ENCODE data around the gene RNU1-4.
"Not testable (repeated sequence)": the region's sequence is repeated elsewhere in the genome, so short reads cannot be mapped to it uniquely, and the experiment has no call there.

Gene RNU1-4

DNA sequence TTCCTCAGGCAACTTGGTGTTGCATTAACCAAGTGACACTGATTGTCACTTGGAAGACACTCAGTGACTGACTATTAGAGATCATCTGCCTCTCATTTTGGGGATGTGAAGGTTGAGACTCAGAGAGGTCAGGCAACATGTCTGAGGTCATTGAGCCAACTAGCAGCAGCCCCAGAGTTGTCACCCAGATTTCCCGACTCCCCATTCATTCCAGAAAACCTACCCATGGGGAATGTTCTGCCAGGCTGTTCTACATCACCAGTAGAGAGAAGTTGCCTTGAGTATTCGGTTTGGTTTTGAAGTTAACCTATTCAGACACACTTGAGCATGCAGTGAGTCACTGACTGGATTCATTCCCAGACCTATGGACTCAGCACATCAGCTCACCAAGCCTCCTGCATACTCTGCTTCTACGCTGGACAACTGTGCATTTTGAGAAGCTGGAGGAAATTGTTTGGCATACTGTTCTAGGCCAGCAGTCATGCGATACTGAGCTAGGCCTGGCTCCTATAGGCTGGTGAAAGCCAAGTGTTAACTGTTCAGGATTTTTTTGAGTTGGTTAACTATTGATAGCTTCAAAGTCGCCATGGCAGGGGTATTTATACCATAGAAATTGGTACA, 29.9 kb downstream of the RNU1-4 start:
- peaks cover 31% of the 10 kb centered on the region for H3K27me3 Mint-ChIP-seq
- not testable (repeated sequence) for H3K4me1 Mint-ChIP-seq, H3K4me3 Mint-ChIP-seq, ATAC-seq, H3K36me3 Mint-ChIP-seq, H3K9me3 Mint-ChIP-seq, H3K27ac Mint-ChIP-seq

DNA sequence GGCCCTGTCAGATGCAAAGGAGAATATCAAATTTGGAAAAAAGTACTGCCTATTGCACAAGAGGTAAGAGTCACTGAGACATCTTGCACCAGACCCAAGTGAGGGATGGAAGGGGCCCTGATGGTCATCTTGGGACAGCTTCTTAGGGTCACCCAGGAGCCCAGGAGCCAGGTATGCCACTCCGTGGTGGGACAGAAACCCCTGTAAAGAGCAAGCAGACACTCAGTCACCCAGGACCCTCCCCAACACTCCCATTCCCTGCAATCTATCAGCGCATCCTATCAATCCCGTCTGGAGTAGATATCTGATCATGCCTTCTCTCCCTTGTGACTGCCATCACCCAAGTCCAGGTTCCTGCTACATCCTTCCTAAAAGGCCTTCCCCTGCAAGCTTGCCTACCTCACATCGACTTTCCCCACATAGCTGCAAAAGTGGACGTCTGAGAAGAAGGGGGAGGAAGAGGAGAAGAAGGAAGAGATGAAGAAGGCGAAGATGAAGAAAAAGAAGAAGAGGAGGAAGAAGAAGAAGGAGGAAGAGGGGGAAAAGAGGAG, 30.7 kb downstream of the RNU1-4 start:
- H3K36me3 Mint-ChIP-seq, H3K4me1 Mint-ChIP-seq, ATAC-seq, H3K4me3 Mint-ChIP-seq, H3K9me3 Mint-ChIP-seq, H3K27ac Mint-ChIP-seq: not testable (repeated sequence)
- H3K27me3 Mint-ChIP-seq: peaks cover 26% of the 10 kb centered on the region

DNA sequence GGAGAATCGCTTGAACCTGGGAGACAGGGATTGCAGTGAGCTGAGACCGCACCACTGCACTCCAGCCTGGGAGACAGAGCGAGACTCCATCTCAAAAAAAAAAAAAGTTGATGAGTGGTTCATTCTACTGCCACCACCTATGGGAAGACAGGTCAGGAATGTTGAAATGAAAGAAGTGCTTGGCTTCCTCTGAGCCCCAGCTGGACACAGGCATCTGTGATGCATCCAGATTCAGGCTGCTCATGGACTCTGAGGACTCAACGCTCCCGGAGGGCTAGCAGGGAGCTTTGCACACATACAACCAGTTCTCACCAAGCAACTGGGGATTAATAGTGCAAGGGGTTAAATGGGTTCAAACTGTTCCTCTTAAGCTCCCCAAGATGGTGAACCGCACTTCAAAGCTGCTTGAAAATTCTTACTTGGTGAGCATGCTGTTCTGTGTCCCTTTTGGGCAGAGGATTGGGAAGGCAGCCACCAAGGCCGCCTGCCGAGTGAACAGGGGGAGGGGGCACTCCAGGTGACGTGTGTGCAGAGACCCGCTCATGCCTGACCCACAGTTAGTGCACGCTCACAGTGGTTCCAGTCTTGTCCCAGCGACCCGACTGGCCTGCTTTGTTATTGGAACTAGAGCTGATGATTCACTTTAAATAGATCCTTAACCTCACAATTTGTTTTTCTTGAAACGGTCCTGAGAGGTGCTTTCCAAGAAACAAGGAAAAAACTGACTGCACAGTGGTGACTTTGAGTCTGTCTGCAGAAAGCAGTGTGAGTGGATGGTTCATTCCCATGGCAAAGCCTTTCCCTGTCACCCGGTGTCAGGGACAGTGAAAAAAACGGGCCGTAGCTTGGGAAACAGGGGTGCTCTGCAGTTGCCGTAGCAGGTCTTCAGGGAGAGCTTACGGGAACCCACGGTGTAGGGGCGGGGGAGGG, 32.2 kb downstream of the RNU1-4 start:
- H3K4me3 Mint-ChIP-seq, H3K36me3 Mint-ChIP-seq, H3K4me1 Mint-ChIP-seq, ATAC-seq, H3K9me3 Mint-ChIP-seq, H3K27ac Mint-ChIP-seq: not testable (repeated sequence)
- H3K27me3 Mint-ChIP-seq: peaks cover 36% of the 10 kb centered on the region

DNA sequence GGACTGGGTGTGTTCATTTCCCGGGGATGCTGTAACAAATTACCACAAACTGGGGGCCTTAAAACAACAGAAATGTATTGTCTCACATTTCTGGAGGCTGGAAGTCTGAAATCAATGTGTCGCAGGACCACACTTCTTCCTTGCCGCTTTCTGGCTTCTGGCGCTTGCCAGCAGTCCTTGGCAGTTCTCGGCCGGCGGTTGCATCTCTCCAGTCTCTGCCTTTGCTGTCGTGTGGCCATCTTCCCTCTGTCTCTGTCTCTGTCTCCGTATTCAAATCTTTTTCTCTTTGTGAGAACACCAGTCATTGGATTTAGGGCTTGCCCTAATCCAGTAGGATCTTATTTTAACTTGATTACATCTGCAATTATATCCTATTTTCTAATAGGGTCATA, 32.9 kb downstream of the RNU1-4 start:
- H3K4me3 Mint-ChIP-seq, H3K4me1 Mint-ChIP-seq, H3K36me3 Mint-ChIP-seq, H3K27ac Mint-ChIP-seq, H3K9me3 Mint-ChIP-seq, ATAC-seq: not testable (repeated sequence)
- peaks cover 42% of the 10 kb centered on the region for H3K27me3 Mint-ChIP-seq

DNA sequence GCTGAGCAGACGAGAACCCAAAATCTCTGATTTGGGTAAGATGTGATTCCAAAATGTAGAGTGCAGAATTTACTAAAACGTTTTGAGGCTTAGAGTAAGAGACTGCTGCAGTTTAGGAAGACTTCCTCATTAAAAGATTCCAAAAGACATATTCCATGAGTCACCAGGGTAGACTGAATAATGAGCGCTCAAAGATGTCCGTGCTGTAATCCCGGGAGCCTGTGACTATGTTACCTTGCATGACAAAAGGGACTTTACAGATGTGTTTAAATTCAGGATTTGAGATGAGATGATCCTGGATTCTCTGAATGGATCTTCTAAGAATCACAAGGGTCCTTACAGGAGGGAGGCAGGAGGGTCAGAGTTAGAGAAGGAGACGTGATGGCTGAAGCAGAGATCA, 33.4 kb downstream of the RNU1-4 start:
- H3K27me3 Mint-ChIP-seq: peaks cover 44% of the 10 kb centered on the region
- H3K9me3 Mint-ChIP-seq, H3K4me1 Mint-ChIP-seq, H3K36me3 Mint-ChIP-seq, ATAC-seq, H3K4me3 Mint-ChIP-seq, H3K27ac Mint-ChIP-seq: not testable (repeated sequence)

DNA sequence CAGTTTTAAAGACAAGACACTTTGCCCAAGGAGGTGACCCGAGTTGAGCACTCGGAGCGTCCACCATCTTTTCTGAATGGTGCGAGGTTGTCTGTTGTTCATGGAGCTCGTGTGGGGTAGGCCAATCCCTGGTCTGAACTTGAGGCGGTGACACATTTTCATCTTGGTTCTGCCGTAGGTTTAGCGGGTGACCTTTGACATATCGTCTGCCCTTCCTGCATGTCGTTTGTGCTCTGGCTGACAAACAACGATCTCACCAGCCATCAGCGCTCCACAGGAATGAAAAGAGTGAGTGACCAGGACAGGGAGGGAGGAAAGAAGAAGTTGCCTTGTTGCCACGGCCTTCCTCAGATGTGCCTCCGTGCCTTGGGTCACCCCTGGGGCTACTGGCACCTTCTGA, 34.5 kb downstream of the RNU1-4 start:
- H3K27me3 Mint-ChIP-seq: peaks cover 44% of the 10 kb centered on the region
- not testable (repeated sequence) for H3K27ac Mint-ChIP-seq, H3K4me1 Mint-ChIP-seq, H3K4me3 Mint-ChIP-seq, H3K9me3 Mint-ChIP-seq, H3K36me3 Mint-ChIP-seq, ATAC-seq

DNA sequence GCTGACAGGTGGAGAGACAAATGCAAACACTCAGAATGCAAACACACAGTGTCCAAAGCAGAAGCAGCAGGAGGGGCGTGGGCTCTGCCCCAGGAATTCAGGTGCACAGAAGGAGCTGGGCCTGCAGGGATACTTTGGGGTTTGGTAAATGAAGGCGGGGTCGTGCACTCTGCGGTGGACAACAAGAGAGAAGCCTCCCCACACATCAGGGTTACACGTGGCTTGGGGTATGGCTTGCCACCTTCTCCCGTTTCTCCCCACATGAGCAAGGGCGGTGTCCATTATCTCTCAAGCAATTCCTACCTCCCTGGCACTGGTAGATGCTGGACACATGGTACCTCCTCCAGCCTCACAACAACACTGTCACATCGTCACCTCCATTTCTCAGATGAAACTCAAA, 35.0 kb downstream of the RNU1-4 start:
- peaks cover 44% of the 10 kb centered on the region for H3K27me3 Mint-ChIP-seq
- H3K36me3 Mint-ChIP-seq, H3K9me3 Mint-ChIP-seq, H3K4me3 Mint-ChIP-seq, ATAC-seq, H3K27ac Mint-ChIP-seq, H3K4me1 Mint-ChIP-seq: not testable (repeated sequence)

DNA sequence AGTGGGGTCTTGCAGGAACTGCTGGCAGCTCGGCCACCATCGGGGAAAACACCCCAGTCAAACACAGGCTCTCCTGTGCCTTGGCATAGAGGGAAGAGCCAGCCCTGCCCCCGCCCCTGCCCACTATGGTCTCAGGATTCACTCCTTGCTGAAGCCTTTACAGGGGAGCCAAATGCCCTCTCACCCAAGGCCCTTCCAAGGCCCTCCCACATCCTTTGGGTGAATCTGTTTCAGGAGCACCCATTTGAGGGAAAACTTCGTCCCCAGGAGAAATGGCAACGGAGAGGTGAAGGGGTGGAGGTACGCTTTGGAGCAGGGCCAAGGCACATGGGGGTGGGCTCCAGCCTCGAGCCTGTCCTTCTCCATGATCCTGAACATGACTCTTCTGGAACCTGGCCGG, 35.9 kb downstream of the RNU1-4 start:
- H3K4me1 Mint-ChIP-seq, H3K9me3 Mint-ChIP-seq, ATAC-seq, H3K36me3 Mint-ChIP-seq, H3K27ac Mint-ChIP-seq, H3K4me3 Mint-ChIP-seq: not testable (repeated sequence)
- peaks cover 39% of the 10 kb centered on the region for H3K27me3 Mint-ChIP-seq

DNA sequence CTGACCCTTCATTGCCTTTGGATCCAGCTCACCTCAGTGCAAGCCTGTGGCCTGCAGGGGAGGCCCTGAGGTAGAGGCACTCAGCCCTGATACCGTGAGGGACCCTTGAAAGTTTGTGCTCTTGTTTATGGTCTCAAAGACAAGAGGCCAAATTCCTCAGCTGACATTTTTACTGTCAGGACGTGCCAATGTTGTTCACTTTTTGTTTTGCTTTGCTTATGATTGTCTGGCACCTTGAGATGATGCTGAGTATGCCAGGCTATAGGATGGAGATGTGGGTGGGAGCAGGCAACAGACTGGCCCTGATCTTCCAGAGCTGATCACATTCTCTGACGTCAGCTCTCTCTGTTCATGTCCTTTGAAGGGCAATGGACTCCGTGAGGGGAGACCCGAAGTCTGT, 36.5 kb downstream of the RNU1-4 start:
- H3K4me3 Mint-ChIP-seq, H3K9me3 Mint-ChIP-seq: not testable (repeated sequence)

DNA sequence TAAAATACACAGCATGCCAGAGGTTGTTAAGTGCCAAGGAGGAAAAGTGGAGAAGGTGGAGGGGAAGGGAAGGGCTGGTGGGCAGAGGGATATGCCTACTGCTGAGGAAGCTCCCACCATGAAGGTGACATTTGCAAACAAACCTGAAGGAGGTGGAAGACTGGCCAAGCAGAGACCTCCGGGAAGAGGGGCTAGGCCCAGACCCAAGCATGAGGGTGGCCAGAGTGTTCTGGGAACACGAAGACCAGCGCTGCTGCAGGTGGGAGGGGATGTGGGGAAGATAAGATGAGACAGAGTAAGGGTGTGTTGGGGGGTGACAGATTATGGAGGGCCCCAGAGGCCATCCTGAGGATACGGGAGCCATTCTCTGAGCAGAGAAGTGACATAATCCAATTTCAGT, 37.5 kb downstream of the RNU1-4 start:
- H3K27me3 Mint-ChIP-seq: peaks cover 28% of the 10 kb centered on the region
- H3K9me3 Mint-ChIP-seq, H3K27ac Mint-ChIP-seq, ATAC-seq, H3K4me1 Mint-ChIP-seq, H3K4me3 Mint-ChIP-seq, H3K36me3 Mint-ChIP-seq: not testable (repeated sequence)

More for the DNA sequence above, 36.5 kb downstream of the RNU1-4 start:
- ATAC-seq, H3K27ac Mint-ChIP-seq, H3K4me1 Mint-ChIP-seq, H3K36me3 Mint-ChIP-seq: not testable (repeated sequence)
- peaks cover 36% of the 10 kb centered on the region for H3K27me3 Mint-ChIP-seq

DNA sequence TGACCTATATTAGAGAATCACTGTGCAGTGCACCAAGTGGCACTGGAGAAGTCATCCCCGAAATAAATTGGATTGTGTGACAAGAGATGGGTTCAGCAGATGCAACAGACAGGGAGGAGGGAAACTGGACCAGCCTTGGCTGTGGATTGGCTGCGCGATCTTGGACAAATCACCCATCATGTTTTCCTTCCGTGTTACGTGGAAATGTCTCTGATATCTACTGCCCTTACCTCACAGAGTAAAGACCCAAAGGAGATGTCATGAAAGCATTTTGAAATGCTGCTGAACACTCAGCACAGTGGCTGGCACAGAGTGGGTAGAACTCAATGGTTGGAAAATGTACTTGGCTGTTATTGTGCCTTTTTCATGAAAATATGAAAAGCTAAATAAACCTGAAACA, 39.2 kb downstream of the RNU1-4 start:
- not testable (repeated sequence) for H3K4me3 Mint-ChIP-seq, ATAC-seq, H3K4me1 Mint-ChIP-seq, H3K9me3 Mint-ChIP-seq, H3K27ac Mint-ChIP-seq, H3K36me3 Mint-ChIP-seq
- H3K27me3 Mint-ChIP-seq: peaks cover 18% of the 10 kb centered on the region

DNA sequence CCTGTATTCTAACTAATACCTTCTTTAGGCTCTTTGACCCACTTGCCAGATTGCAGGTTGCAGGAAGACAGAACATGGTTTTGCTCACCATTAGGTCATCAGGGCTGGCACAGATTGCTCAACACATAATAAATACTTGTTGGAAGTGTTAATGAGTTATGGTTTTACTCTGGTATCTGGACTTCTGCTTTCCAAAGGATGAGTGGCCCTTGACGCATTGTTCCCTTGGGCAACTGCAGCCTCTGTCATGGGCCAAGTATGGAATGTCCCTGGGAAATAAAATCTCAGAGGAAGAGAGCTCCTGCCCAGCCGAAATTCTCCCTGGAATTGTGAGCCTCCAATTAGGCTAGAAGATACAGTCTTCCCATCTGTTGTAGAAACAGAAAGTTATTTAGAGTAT, 40.7 kb downstream of the RNU1-4 start:
- not testable (repeated sequence) for ATAC-seq, H3K4me1 Mint-ChIP-seq, H3K9me3 Mint-ChIP-seq, H3K4me3 Mint-ChIP-seq, H3K36me3 Mint-ChIP-seq, H3K27ac Mint-ChIP-seq
- H3K27me3 Mint-ChIP-seq: peaks cover 18% of the 10 kb centered on the region

DNA sequence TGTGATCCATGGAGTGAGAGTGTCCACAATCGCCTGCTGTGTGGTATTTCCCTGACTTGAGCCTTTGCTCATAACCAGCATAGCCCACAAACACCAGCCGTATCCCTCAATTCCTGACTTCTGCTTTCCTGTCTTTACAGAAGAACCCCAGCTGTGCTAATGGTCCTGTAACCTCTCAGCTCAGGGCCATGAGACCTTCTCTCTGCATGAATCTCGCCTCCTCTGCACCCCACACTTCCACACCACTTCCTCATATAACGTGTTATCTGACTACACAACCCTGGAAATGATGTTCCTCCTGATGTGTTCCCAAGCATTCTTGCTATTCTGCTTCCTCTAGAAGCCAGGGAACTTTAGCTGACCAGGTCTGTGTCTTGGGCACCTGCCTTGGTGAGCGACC, 41.3 kb downstream of the RNU1-4 start:
- not testable (repeated sequence) for H3K4me1 Mint-ChIP-seq, H3K36me3 Mint-ChIP-seq, H3K27ac Mint-ChIP-seq, H3K9me3 Mint-ChIP-seq, ATAC-seq, H3K4me3 Mint-ChIP-seq
- peaks cover 18% of the 10 kb centered on the region for H3K27me3 Mint-ChIP-seq

DNA sequence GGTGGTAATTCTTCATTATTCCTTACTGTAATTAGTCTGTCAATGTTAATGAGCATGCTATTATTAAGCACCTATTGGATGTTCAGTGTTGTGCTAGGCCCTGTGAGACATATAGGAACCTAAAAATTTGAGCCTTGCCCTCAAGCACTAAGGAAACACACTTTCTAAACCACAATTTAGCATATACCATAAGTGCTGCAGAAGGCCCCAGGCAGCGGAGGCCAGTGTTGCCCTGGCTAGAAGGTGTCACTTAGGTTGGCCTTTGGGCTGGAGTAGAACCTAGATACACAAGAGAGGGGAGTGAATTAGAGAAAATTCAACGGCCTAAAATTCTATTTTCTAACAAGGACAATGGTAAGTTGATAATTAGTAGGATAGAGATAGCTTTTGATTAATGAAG, 44.6 kb downstream of the RNU1-4 start:
- not testable (repeated sequence) for H3K4me3 Mint-ChIP-seq, H3K4me1 Mint-ChIP-seq, H3K27me3 Mint-ChIP-seq, H3K9me3 Mint-ChIP-seq, H3K27ac Mint-ChIP-seq, ATAC-seq, H3K36me3 Mint-ChIP-seq

DNA sequence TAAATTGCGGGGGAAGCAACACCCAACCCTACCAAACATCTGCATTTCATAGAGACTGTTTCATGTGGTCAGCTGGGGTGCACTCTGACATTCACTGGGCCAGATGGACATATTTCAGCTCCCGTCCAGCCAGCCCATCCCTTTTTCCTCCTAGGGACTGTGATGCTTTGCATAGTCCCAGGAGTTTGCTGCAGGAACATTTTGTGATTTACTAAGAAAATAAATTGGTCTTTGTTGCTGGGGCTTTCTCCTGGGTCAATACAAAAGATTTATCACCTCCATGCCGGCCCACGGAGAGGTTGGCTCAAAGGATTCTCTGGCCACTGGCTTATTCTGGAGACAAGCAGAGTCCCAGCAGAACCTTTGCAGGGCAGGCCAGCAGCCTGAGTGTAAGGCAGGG, 46.0 kb downstream of the RNU1-4 start:
- H3K9me3 Mint-ChIP-seq, ATAC-seq, H3K4me3 Mint-ChIP-seq, H3K27ac Mint-ChIP-seq, H3K36me3 Mint-ChIP-seq, H3K27me3 Mint-ChIP-seq, H3K4me1 Mint-ChIP-seq: not testable (repeated sequence)

DNA sequence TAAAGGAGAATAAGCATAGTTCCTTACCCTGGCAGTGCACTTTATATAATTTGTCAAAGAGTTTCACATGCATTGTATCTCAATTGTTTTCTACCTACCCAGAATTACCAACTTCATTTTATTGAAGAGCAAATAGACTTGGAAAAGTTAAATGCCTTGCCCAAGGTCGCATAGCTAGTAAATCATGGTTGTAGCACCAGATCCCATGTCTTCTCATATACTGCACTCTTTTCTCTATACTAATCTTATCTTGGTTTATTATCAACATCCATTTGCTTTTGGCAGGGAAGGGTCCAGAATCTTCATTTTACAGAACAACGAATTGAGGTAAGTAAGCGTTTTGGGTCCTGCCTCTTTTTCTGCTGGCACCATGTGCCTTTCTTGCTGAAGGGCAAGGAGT, 46.9 kb downstream of the RNU1-4 start:
- H3K36me3 Mint-ChIP-seq, H3K27ac Mint-ChIP-seq, ATAC-seq, H3K27me3 Mint-ChIP-seq, H3K4me1 Mint-ChIP-seq, H3K4me3 Mint-ChIP-seq, H3K9me3 Mint-ChIP-seq: not testable (repeated sequence)
